HG03097 (cell line): ENCODE measurements around the gene ROBO1.
"Not testable (repeated sequence)": the region's sequence is repeated elsewhere in the genome, so short reads cannot be mapped to it uniquely, and the experiment has no call there.

Experiments used
- ATAC-seq: cut with Tn5 transposase; IDR thresholded peaks from one replicate; pipeline ENCODE4 v1.9.1; 2021; ENCODE audit not compliant: unreplicated experiment, low FRiP score

The ROBO1 gene

DNA sequence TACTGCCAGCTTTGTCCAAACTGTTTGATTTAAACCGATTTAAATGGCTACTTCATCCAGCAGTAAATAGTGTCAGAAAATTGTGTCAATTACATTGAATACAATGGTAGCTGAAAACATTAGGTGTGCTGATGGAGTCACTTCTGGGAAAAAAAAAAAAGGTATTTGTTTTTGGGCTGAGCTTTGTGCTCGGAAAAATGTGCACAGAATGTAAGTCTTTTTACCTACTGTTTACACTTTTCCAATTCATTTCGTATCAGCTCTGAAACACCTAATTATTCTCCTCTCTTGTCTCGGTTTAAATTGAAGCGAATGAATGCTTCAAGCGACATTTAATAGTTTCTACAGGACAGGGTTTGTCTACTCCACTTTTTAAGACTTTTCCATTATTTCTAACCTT, 1078.4 kb downstream of the ROBO1 start:
- no peak for ATAC-seq

- no peak for ATAC-seq
Measured at GRCh38 chr3:78687520-78687919, 1080.3 kb downstream of the ROBO1 start.

GRCh38 chr3:78683284-78683683, 1084.5 kb downstream of the ROBO1 start:
- no peak for ATAC-seq

GRCh38 chr3:78675119-78675805, 1092.5 kb downstream of the ROBO1 start:
- ATAC-seq, result not testable (repeated sequence)

DNA sequence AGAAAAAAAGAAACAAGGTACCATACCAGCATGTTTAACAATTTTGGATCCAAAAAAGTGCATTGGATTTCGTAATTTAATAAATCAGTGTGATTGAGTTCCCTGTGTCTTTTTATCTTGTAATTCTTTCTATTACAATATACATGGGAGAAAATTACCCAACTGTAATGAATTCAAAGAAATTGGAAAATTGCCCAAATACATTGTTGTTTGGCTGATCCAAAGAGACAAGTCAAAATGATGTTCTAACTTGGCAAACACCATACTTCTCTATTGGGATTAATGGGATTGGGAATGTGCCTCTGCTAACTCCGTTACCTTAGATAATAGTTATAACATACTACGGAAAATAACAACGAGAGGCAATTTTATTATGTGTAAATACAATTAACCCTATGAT, 1097.1 kb downstream of the ROBO1 start:
- no peak for ATAC-seq

GRCh38 chr3:78670094-78670493, 1097.7 kb downstream of the ROBO1 start:
- no peak for ATAC-seq

- ATAC-seq, result no peak
Measured at GRCh38 chr3:78668302-78668701, 1099.5 kb downstream of the ROBO1 start.

GRCh38 chr3:78666470-78666800, 1101.4 kb downstream of the ROBO1 start:
- no peak for ATAC-seq

GRCh38 chr3:78665776-78666469, 1101.9 kb downstream of the ROBO1 start:
- no peak for ATAC-seq

DNA sequence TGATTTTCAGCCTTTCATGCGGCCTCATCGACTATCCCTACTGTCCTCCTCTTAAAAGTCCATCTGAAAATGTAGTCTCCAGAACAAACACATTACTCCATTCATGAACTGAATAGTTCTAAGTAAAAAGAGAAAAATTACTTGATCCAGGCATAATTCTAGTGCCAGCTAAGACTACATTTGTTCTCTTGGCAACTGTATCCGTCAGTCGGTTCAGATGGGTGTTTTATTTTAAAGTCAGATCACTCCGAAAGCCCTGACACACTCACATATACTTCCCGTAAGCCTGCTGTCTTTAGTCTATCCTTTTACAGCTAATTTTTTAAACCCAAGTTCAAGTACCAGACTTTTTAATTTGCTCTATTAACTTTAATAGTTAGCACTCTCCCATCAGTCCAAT, 1102.7 kb downstream of the ROBO1 start:
- ATAC-seq, result no peak

DNA sequence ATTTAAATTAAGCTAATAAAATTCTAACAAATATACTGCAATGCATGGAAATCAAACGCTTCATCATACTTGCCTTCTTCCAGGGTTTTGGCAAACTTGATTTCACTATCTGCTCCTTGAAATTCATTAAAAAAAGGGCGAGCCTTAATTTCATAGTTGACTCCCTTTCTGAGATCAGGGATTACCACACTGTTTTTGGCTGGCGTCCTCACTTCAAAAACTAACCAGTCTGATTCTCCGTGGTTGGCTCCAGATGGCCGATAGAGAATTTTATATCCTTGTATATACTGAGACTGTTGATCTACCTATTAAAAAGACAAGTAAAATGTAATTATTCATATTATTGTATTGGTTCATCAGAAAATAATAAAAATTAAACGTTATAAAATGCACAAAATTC, 1106.8 kb downstream of the ROBO1 start:
- ATAC-seq, result no peak

DNA sequence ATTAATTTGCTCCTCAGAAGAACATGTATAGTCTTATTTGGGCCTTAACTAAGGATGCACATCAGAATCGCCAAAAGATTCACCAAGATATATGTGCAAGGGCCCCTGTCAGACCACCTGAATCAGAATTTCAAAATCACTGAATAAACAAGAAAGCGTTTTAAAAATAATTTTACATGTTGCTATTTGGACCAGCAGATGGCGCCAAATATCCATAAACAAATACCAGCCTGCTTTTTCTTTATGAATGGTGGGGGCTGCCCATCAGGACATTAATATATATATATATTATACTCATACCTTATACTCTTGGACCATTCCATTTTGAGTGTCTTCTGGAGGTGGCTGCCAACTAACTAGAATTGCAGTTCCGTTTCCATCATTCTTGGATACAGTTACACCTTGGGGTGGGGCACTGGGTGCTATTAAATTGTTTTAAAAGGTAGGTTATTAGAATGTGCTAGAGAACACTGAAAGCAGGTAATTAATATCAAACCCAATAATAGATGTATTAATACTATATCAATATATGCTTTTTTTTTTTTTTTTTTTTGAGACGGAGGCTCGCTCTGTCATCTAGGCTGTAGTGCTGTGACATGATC, 1108.3 kb downstream of the ROBO1 start:
- ATAC-seq, result no peak

GRCh38 chr3:78647726-78648125, 1120.1 kb downstream of the ROBO1 start:
- no peak for ATAC-seq

DNA sequence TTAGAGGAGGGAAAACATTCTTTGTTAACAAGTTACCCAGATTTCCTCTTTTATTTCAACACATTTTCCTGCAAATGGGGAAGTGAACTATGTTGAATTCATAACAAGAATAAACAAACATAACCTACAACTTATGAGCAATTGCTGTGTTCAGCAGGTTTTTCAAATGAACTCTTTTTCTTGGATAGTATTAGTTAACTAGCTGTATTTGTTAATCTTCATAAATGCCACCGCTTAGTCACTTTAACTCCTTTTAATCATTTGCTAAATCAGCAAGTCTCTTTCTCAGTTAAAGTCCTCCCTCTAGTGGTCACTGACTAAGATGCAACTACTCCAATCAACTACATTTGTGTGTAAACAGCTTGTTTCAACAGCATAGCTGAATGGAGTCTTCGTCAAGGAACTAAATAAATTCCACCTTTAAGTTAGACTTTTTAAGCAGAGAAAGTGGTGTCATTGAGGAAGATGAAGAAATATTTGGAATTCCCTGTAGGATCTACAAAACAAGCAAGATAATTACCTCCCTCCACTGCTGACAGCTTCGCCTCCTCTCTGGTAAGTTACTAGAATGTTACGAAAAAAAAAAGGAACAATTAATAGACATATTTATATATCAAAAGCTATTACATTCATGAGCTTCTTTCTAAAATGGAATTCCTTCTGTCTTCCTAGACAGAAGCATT, 1122.0 kb downstream of the ROBO1 start:
- ATAC-seq, result peak; percentile 86

DNA sequence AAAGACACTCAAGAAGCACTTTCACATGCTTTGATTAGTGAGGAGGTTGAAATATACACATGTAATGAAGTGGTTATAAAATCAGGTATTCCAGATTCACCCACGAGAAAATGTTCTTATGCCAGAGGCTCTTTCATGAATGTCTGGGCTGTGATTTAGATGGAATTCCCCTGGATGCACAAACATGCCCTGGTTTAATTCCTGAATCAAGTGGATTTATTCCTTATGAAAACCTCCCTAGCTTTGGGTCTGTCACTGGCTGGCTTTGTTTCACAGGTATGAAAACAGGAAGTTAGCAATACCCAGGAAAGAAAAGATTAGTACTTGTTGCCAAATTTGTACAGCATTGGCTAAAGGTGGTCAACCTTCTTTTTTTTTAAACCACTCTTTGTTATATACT, 1123.0 kb downstream of the ROBO1 start:
- no peak for ATAC-seq

GRCh38 chr3:78642226-78643035, 1125.4 kb downstream of the ROBO1 start:
- ATAC-seq, result no peak

GRCh38 chr3:78641703-78642102, 1126.1 kb downstream of the ROBO1 start:
- no peak for ATAC-seq

DNA sequence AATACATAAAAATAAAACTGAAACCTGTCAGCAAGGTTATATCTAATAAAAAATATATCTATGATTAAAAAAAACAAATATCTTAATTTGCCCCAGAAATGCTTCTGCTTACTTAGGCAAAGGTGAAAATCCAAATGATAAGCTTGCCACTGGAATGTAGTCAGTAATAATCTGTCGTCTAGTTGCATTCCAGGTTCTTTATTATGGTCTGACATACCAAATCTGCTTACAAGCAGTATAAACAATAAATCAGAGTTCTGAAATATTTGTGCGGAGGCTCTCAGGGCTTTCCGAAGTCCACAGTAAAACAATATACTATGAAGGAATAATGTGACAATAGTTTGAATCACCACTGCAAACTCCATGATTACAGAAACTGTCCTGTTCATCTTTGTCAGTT, 1133.5 kb downstream of the ROBO1 start:
- ATAC-seq, result no peak

DNA sequence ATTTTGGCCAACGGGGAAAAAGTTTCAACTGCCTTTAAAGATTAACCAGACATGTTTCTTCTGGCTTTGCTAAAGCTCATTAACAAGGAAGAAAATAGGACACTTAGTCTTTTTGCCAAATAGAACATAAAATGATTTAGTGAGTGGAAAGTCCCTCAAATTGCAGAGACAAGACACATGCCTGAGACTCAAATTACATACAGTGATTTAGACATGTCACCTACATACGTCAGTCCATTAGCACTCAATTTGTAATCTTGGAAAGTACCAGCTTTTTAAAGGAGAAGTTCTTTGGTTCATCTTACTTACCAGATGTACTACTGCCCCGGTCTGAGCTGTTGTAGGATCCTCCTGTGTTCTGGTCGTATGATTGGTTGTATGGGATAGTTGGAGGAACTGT, 1134.2 kb downstream of the ROBO1 start:
- no peak for ATAC-seq

DNA sequence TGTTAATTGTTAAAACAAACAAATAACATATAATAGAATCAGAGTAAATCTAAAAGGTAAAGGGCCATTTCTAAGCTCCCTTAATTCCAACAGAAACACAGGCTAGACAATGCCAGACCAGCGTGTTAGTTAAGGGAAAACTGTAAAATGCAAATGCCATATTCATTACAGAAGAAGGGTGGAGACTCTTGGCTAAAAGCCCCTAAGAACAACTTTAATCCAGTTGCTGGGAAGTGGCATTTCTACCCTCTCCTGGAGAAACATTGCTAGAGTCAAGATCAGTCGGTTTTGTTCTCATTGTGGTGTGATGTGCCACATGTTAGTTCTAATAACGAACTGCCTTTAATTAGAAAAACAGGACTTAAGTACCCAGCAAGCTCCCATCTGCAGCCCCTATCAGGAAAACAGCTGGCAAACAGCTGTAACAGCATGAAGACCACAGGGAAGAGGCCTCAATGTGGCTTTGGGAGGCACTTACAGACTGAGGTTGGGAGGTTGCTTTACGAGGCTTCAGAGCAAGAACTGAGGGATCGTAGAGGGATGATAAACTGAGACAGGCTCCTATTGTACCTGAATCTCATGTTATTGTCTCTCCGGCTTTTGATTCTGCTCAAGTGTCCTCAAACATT, 1134.8 kb downstream of the ROBO1 start:
- no peak for ATAC-seq
